Loucy (cell line): ENCODE results near the gene ZC3HAV1.
"Not testable (repeated sequence)": the region's sequence is repeated elsewhere in the genome, so short reads cannot be mapped to it uniquely, and the experiment has no call there.

ENCODE experiments used
- H2AFZ ChIP-seq: fragments of 200-600 bp; sonication (generic); 2 replicates; pipeline ENCODE4 v1.6.0; 2016; ENCODE audit warnings: antibody characterized with exemption, mild to moderate bottlenecking, low read length, moderate library complexity
- H3F3A ChIP-seq: fragments of 200-600 bp; 2 replicates; pipeline ENCODE4 v1.6.0; 2016; ENCODE audit warnings: antibody characterized with exemption, low read depth, mild to moderate bottlenecking
- H3K27me3 ChIP-seq: fragments of 200-600 bp; sonication (generic); 2 replicates; pipeline ENCODE4 v1.6.1; 2014; ENCODE audit warnings: low read length, mild to moderate bottlenecking; ENCODE audit not compliant: insufficient read depth, poor library complexity, severe bottlenecking
- H3K36me3 ChIP-seq: fragments of 200-600 bp; sonication (generic); 2 replicates; pipeline ENCODE4 v1.6.1; 2016; ENCODE audit warnings: low read length; ENCODE audit not compliant: insufficient read depth
- H3K4me1 ChIP-seq: fragments of 200-600 bp; sonication (generic); 2 replicates; pipeline ENCODE4 v1.5.1; 2014; ENCODE audit warnings: low read length, mild to moderate bottlenecking; ENCODE audit not compliant: insufficient read depth, poor library complexity, severe bottlenecking
- H3K4me2 ChIP-seq: fragments of 200-600 bp; sonication (generic); 2 replicates; pipeline ENCODE4 v1.6.0; 2014; ENCODE audit warnings: antibody characterized with exemption, low read length, low read depth, mild to moderate bottlenecking; ENCODE audit not compliant: poor library complexity, severe bottlenecking
- H3K4me3 ChIP-seq: fragments of 200-600 bp; sonication (generic); 2 replicates; pipeline ENCODE4 v1.5.1; 2014; ENCODE audit warnings: low read length, mild to moderate bottlenecking, mixed read lengths; ENCODE audit not compliant: poor library complexity, severe bottlenecking
- H3K79me2 ChIP-seq: fragments of 200-600 bp; sonication (generic); 2 replicates; pipeline ENCODE4 v1.6.1; 2014; ENCODE audit warnings: low read length; ENCODE audit not compliant: insufficient read depth
- H3K9ac ChIP-seq: fragments of 200-600 bp; sonication (generic); 2 replicates; pipeline ENCODE4 v1.6.0; 2014; ENCODE audit warnings: mild to moderate bottlenecking, low read depth, low read length, moderate library complexity; ENCODE audit not compliant: poor library complexity, severe bottlenecking
- H3K9me2 ChIP-seq: fragments of 200-600 bp; sonication (generic); replicated peaks from 2 replicates; pipeline ENCODE4 v1.6.1; 2016; ENCODE audit warnings: low read depth, low read length, mixed read lengths
- H3K9me3 ChIP-seq: fragments of 200-600 bp; sonication (generic); 2 replicates; pipeline ENCODE4 v1.6.1; 2014; ENCODE audit warnings: mild to moderate bottlenecking, antibody characterized with exemption, low read length, low read depth; ENCODE audit not compliant: insufficient read depth
- H4K20me1 ChIP-seq: fragments of 200-600 bp; sonication (generic); 2 replicates; pipeline ENCODE4 v1.6.0; 2014; ENCODE audit warnings: antibody characterized with exemption, low read length, mild to moderate bottlenecking; ENCODE audit not compliant: insufficient read depth, poor library complexity, severe bottlenecking
- CTCF ChIP-seq: fragments of 200-600 bp; sonication (generic); conservative IDR thresholded peaks from 2 replicates; pipeline ENCODE4 v1.5.1; 2014; ENCODE audit warnings: mild to moderate bottlenecking, antibody characterized with exemption, low read length
- EZH2phosphoT487 ChIP-seq: fragments of 200-600 bp; IDR thresholded peaks from 2 replicates; pipeline ENCODE4 v1.6.1; 2018; ENCODE audit warnings: antibody characterized with exemption, mild to moderate bottlenecking, moderate library complexity, borderline replicate concordance

Gene ZC3HAV1

GRCh38 chr7:139095194-139095659, 14.3 kb downstream of the ZC3HAV1 start:
- no peaks in the 10 kb centered on the region for H3K9me2 ChIP-seq
- peaks cover 17% of the 10 kb centered on the region; the same call in 1 of the 2 replicates for H3F3A ChIP-seq
- H3K9ac ChIP-seq, result peak overlapping the region; percentile 83
- peaks cover 57% of the 10 kb centered on the region for H3K4me1 ChIP-seq
- peak overlapping the region; percentile 95 for H3K4me2 ChIP-seq
- H3K9me3 ChIP-seq, result no peaks in the 10 kb centered on the region
- peaks cover 95% of the 10 kb centered on the region for H3K79me2 ChIP-seq
- TF ChIP-seq CTCF (peak; percentile 51), EZH2phosphoT487 (no peak)
- no peak overlapping the region for H2AFZ ChIP-seq
- peak overlapping the region; percentile 75 for H3K4me3 ChIP-seq
- no peaks in the 10 kb centered on the region for H3K27me3 ChIP-seq
- peaks cover 48% of the 10 kb centered on the region for H4K20me1 ChIP-seq
- H3K36me3 ChIP-seq, result peaks cover 43% of the 10 kb centered on the region; the same call in 1 of the 2 replicates

- Histone ChIP-seq H2AFZ (no peak overlapping the region), H3K4me2 (peak overlapping the region; percentile 95), H3K9me2 (no peaks in the 10 kb centered on the region), H3K4me3 (peak overlapping the region; percentile 75), H3F3A (peaks cover 17% of the 10 kb centered on the region; the same call in 1 of the 2 replicates), H3K27me3 (no peaks in the 10 kb centered on the region), H3K4me1 (peaks cover 57% of the 10 kb centered on the region), H3K79me2 (peaks cover 93% of the 10 kb centered on the region), H4K20me1 (peaks cover 51% of the 10 kb centered on the region), H3K9ac (peak overlapping the region; percentile 83), H3K36me3 (peaks cover 44% of the 10 kb centered on the region; the same call in 1 of the 2 replicates), H3K9me3 (no peaks in the 10 kb centered on the region)
- TF ChIP-seq EZH2phosphoT487 (no peak), CTCF (no peak)
These were observed 14.9 kb downstream of the ZC3HAV1 start for GRCh38 chr7:139094596-139094995.

GRCh38 chr7:139094030-139094429, 15.5 kb downstream of the ZC3HAV1 start:
- Histone ChIP-seq H3K9me3 (no peaks in the 10 kb centered on the region), H3K36me3 (peaks cover 45% of the 10 kb centered on the region; the same call in 1 of the 2 replicates), H3K9ac (peak overlapping the region; percentile 83), H2AFZ (no peak overlapping the region), H3K79me2 (peaks cover 93% of the 10 kb centered on the region), H4K20me1 (peaks cover 51% of the 10 kb centered on the region), H3K4me1 (peaks cover 53% of the 10 kb centered on the region), H3K9me2 (no peaks in the 10 kb centered on the region), H3F3A (peaks cover 17% of the 10 kb centered on the region; the same call in 1 of the 2 replicates), H3K4me3 (peak overlapping the region; percentile 75), H3K4me2 (peak overlapping the region; percentile 95), H3K27me3 (no peaks in the 10 kb centered on the region)
- TF ChIP-seq CTCF (no peak), EZH2phosphoT487 (no peak)

GRCh38 chr7:139093512-139093911, 16.0 kb downstream of the ZC3HAV1 start:
- Histone ChIP-seq H3F3A (peaks cover 17% of the 10 kb centered on the region; the same call in 1 of the 2 replicates), H3K36me3 (peaks cover 46% of the 10 kb centered on the region; the same call in 1 of the 2 replicates), H3K4me2 (peak overlapping the region; percentile 95), H3K4me1 (peaks cover 51% of the 10 kb centered on the region), H4K20me1 (peaks cover 48% of the 10 kb centered on the region), H3K79me2 (peaks cover 92% of the 10 kb centered on the region)
- not testable (repeated sequence) for H3K9me2 ChIP-seq, H3K9me3 ChIP-seq, H3K4me3 ChIP-seq, H3K9ac ChIP-seq, H3K27me3 ChIP-seq, H2AFZ ChIP-seq
